ENCODE data around the gene PCDHGB6.
"Not testable (repeated sequence)": the region's sequence is repeated elsewhere in the genome, so short reads cannot be mapped to it uniquely, and the experiment has no call there.

DNA sequence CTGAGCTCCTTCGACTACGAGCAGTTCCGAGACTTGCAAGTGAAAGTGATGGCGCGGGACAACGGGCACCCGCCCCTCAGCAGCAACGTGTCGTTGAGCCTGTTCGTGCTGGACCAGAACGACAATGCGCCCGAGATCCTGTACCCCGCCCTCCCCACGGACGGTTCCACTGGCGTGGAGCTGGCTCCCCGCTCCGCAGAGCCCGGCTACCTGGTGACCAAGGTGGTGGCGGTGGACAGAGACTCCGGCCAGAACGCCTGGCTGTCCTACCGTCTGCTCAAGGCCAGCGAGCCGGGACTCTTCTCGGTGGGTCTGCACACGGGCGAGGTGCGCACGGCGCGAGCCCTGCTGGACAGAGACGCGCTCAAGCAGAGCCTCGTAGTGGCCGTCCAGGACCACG lies 24.5 kb downstream of the PCDHGB6 start:
- TF ChIP-seq, protein P1, sequence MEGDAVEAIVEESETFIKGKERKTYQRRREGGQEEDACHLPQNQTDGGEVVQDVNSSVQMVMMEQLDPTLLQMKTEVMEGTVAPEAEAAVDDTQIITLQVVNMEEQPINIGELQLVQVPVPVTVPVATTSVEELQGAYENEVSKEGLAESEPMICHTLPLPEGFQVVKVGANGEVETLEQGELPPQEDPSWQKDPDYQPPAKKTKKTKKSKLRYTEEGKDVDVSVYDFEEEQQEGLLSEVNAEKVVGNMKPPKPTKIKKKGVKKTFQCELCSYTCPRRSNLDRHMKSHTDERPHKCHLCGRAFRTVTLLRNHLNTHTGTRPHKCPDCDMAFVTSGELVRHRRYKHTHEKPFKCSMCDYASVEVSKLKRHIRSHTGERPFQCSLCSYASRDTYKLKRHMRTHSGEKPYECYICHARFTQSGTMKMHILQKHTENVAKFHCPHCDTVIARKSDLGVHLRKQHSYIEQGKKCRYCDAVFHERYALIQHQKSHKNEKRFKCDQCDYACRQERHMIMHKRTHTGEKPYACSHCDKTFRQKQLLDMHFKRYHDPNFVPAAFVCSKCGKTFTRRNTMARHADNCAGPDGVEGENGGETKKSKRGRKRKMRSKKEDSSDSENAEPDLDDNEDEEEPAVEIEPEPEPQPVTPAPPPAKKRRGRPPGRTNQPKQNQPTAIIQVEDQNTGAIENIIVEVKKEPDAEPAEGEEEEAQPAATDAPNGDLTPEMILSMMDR (tag by site-specific recombination; IDR thresholded peaks at IDR 0.05) = not testable (repeated sequence)
- not testable (repeated sequence) for TF ChIP-seq ZNF768 (tag by site-specific recombination; IDR thresholded peaks at IDR 0.05); OSR2 (tag by site-specific recombination; IDR thresholded peaks at IDR 0.05); SETDB1 (IDR thresholded peaks at IDR 0.05; ENCODE audit: insufficient read length, low read length); REPIN1 (tag by site-specific recombination; IDR thresholded peaks at IDR 0.05; ENCODE audit: low read depth); ZFP41 (tag by site-specific recombination; IDR thresholded peaks at IDR 0.05; ENCODE audit: borderline replicate concordance); ZNF548 (tag by site-specific recombination; IDR thresholded peaks at IDR 0.05); ZNF626 (tag by site-specific recombination; IDR thresholded peaks at IDR 0.05); GFI1B (tag by site-specific recombination; IDR thresholded peaks at IDR 0.05); GLIS1 (tag by site-specific recombination; IDR thresholded peaks at IDR 0.05); ZNF248 (tag by site-specific recombination; IDR thresholded peaks at IDR 0.05)
- TF ChIP-seq, protein P2, sequence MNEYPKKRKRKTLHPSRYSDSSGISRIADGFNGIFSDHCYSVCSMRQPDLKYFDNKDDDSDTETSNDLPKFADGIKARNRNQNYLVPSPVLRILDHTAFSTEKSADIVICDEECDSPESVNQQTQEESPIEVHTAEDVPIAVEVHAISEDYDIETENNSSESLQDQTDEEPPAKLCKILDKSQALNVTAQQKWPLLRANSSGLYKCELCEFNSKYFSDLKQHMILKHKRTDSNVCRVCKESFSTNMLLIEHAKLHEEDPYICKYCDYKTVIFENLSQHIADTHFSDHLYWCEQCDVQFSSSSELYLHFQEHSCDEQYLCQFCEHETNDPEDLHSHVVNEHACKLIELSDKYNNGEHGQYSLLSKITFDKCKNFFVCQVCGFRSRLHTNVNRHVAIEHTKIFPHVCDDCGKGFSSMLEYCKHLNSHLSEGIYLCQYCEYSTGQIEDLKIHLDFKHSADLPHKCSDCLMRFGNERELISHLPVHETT (tag by site-specific recombination; IDR thresholded peaks at IDR 0.05) = not testable (repeated sequence)
- TF ChIP-seq, protein P3, sequence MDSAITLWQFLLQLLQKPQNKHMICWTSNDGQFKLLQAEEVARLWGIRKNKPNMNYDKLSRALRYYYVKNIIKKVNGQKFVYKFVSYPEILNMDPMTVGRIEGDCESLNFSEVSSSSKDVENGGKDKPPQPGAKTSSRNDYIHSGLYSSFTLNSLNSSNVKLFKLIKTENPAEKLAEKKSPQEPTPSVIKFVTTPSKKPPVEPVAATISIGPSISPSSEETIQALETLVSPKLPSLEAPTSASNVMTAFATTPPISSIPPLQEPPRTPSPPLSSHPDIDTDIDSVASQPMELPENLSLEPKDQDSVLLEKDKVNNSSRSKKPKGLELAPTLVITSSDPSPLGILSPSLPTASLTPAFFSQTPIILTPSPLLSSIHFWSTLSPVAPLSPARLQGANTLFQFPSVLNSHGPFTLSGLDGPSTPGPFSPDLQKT (IDR thresholded peaks at IDR 0.05; ENCODE audit: borderline replicate concordance, low read depth, low read length) = not testable (repeated sequence)
